ENCODE results near the gene EIF2S2. TPM values are rescaled to one million over a fixed set of nuclear protein-coding genes. Genes with fewer than 3 reads are reported as not detected.

Gene EIF2S2
- polyA plus RNA-seq, 3 donors: 18.8 to 20.1 (median 18.9) TPM

DNA sequence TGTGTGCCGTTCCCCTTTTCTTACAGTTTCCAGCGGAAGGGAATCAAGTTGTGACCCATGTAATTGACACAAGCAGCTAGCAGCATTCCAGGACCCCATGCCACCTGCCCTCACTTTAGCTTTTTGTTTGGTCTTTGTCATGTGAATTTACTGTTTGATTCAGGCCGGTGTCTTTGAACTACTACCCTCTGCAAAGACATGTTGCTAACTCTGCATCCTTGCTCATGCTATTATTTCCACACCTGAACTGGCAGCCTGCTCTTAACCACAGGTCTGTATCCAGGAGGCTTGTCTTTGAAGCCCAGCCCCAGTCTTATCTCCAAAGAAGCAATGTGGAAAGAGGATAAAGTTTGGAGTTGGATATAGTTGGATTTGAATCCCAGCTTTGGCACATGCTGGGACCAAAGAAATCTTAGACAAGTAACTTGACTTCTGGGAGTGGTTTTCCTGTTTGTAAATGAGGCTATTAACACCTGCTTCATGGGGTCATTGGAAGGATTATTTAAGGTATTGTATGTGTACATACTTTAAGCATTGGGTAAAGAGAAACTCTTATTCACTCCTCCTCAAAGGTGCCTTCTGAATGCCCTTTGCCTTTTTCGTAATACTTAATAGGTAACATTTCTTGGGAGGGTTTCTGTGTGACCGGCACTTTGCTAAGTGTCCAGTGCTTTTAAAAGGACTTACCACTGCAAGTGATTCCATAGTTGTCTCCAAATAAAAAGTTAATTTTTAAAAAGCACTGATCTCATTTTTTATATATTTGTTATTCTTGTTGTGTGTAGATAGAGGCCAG, 65.9 kb downstream of the EIF2S2 start:
- no peak for TF ChIP-seq CTCF (IDR thresholded peaks at IDR 0.05)
- H3K9ac ChIP-seq (ENCODE audit: insufficient read depth, low read length, poor library complexity, severe bottlenecking): no peak overlapping the region
- Mint-ChIP-seq H3K4me3 (no peak overlapping the region), H3K4me1 (peaks cover 36% of the 10 kb centered on the region), H3K27me3 (ENCODE audit: low read depth in 3 of 3) (no peaks in the 10 kb centered on the region), H3K9me3 (no peaks in the 10 kb centered on the region), H3K27ac (peak overlapping the region in 1 of 7 donors; percentile 29), H3K36me3 (peaks cover 15 to 35% of the 10 kb centered on the region in 2 donors)
- no peak overlapping the region for H3K4me3 ChIP-seq (replicated peaks in 1 of 3; ENCODE audit: low read depth in 2 of 3, low read length in 3 of 3)
- intact Hi-C loops (cut with micrococcal nuclease): no loop called here
- no peaks in the 10 kb centered on the region for H3K27me3 ChIP-seq (ENCODE audit: control insufficient read depth in 2 of 2, insufficient read depth in 2 of 2, low read length in 2 of 2)
- no peak for DNase-seq
- peak overlapping the region in 1 of 2 donors; percentile 0 for H3K27ac ChIP-seq (ENCODE audit: low read depth in 1 of 2, low read length in 2 of 2)
- peaks cover 0 to 5% of the 10 kb centered on the region in 2 donors for H3K4me1 ChIP-seq (ENCODE audit: control insufficient read depth in 1 of 2, insufficient read depth in 2 of 2, low read length in 2 of 2)
- no peak overlapping the region for H3K4me2 ChIP-seq (replicated peaks; ENCODE audit: extremely low read depth, low read length, poor library complexity, severe bottlenecking)
- 100% methylated on average over 2 of the region's 5 CpGs for WGBS (ENCODE audit: insufficient coverage)
- peaks cover 100% of the 10 kb centered on the region for H3K79me2 ChIP-seq (ENCODE audit: insufficient read depth, low read length)
- H3K9me3 ChIP-seq (replicated peaks in 1 of 2; ENCODE audit: control insufficient read depth in 1 of 2, insufficient read depth in 1 of 2, low read length in 2 of 2): no peaks in the 10 kb centered on the region
- no peak overlapping the region for H2AFZ ChIP-seq (ENCODE audit: insufficient read depth, low read depth, low read length, poor library complexity, severe bottlenecking)
- H3K36me3 ChIP-seq (replicated peaks in 1 of 2; ENCODE audit: control insufficient read depth in 1 of 2, insufficient read depth in 2 of 2, low read length in 2 of 2): peaks cover 4 to 56% of the 10 kb centered on the region in 2 donors
- peaks cover 100% of the 10 kb centered on the region for H4K20me1 ChIP-seq (ENCODE audit: insufficient read depth, low read length)

GRCh38 chr20:34045294-34045693, 66.7 kb downstream of the EIF2S2 start:
- no peaks in the 10 kb centered on the region for H3K9me3 Mint-ChIP-seq
- peaks cover 4 to 65% of the 10 kb centered on the region in 2 donors for H3K36me3 ChIP-seq (replicated peaks in 1 of 2; ENCODE audit: control insufficient read depth in 1 of 2, insufficient read depth in 2 of 2, low read length in 2 of 2)
- peak overlapping the region in 3 of 7 donors; percentile 45 to 60 (median 59) for H3K27ac Mint-ChIP-seq

More at GRCh38 chr20:34045294-34045693, 66.7 kb downstream of the EIF2S2 start:
- H3K36me3 Mint-ChIP-seq: peaks cover 17 to 38% of the 10 kb centered on the region in 2 donors
- no peak overlapping the region for H3K4me2 ChIP-seq (replicated peaks; ENCODE audit: extremely low read depth, low read length, poor library complexity, severe bottlenecking)
- peaks cover 32% of the 10 kb centered on the region for H3K4me1 Mint-ChIP-seq
- TF ChIP-seq CTCF (IDR thresholded peaks at IDR 0.05): no peak
- no peaks in the 10 kb centered on the region for H3K27me3 Mint-ChIP-seq (ENCODE audit: low read depth in 3 of 3)
- H3K9ac ChIP-seq (ENCODE audit: insufficient read depth, low read length, poor library complexity, severe bottlenecking): no peak overlapping the region
- DNase-seq: no peak
- intact Hi-C loops (cut with micrococcal nuclease): no loop called here
- no peaks in the 10 kb centered on the region for H3K9me3 ChIP-seq (replicated peaks in 1 of 2; ENCODE audit: control insufficient read depth in 1 of 2, insufficient read depth in 1 of 2, low read length in 2 of 2)
- no peak overlapping the region for H3K4me3 ChIP-seq (replicated peaks in 1 of 3; ENCODE audit: low read depth in 2 of 3, low read length in 3 of 3)
- peak overlapping the region in 1 of 2 donors; percentile 0 for H3K27ac ChIP-seq (ENCODE audit: low read depth in 1 of 2, low read length in 2 of 2)
- no peaks in the 10 kb centered on the region for H3K27me3 ChIP-seq (ENCODE audit: control insufficient read depth in 2 of 2, insufficient read depth in 2 of 2, low read length in 2 of 2)
- H3K79me2 ChIP-seq (ENCODE audit: insufficient read depth, low read length): peaks cover 100% of the 10 kb centered on the region
- no peak overlapping the region for H2AFZ ChIP-seq (ENCODE audit: insufficient read depth, low read depth, low read length, poor library complexity, severe bottlenecking)
- peaks cover 100% of the 10 kb centered on the region for H4K20me1 ChIP-seq (ENCODE audit: insufficient read depth, low read length)
- WGBS (ENCODE audit: insufficient coverage): 0% methylated on average over 1 of the region's 2 CpGs
- H3K4me1 ChIP-seq (ENCODE audit: control insufficient read depth in 1 of 2, insufficient read depth in 2 of 2, low read length in 2 of 2): peaks cover 0 to 5% of the 10 kb centered on the region in 2 donors
- no peak overlapping the region for H3K4me3 Mint-ChIP-seq

Measured in CD14-positive monocyte (primary cell).